PFSK-1 (cell line): Measurements from ENCODE around the gene SRGAP3.

ENCODE experiments used
- POLR2AphosphoS5 ChIP-seq: IDR thresholded peaks from 2 replicates; pipeline ENCODE4 v1.6.1; 2012; ENCODE audit warnings: low read depth, mild to moderate bottlenecking, control low read depth, low read length, moderate library complexity
- SIN3A ChIP-seq: IDR thresholded peaks from 2 replicates; pipeline ENCODE4 v1.6.1; 2012; ENCODE audit warnings: mild to moderate bottlenecking, low read length, moderate library complexity, borderline replicate concordance; ENCODE audit not compliant: insufficient read depth

DNA sequence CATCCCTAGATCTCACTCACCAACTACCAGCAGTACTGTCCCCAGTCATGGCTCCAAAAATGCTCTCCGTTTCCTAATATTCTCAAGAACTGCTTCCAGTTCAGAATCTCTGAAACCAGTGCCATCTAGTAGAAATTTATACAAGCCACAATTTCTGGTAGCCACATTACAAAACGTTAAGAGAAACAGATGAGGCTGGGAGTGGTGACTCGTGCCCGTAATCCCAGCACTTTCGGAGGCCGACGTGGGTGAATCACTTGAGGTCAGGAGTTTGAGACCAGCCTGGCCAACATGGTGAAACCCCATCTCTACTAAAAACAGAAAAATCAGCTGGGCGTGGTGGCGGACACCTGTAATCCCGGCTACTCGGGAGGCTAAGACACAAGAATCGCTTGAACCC lies 207.8 kb downstream of the SRGAP3 start:
- TF ChIP-seq POLR2AphosphoS5 = no peak
- no peak for TF ChIP-seq SIN3A
